Activated naive CD8-positive, alpha-beta T cell treated with anti-CD3 and anti-CD28 coated beads, Interleukin-2, amount 10 ng/mL, durations not matched to agents 7 days and 5 days (primary cell): ENCODE results near the gene CBY3. TPM values are rescaled to one million over a fixed set of nuclear protein-coding genes. Genes with fewer than 3 reads are reported as not detected.

Source experiments
- ATAC-seq: fragments of 150-1000 bp; cut with Tn5 transposase; one replicate; pipeline ENCODE4 v1.10.0; 2021; ENCODE audit warnings: low read depth, moderate library complexity
- POLR2A ChIA-PET: fragments of 350-600 bp; sonication (Branson Sonifier 250); formaldehyde crosslinking; loops from one replicate; lab custom pipeline; 2021; ENCODE audit warnings: antibody characterized with exemption; lab: Charles Lee
- DNase-seq: peaks from one replicate; pipeline ENCODE4 v3.0.0; 2021
- H3K27ac Mint-ChIP-seq: one replicate; pipeline ENCODE4 v1.8.0; 2022; ENCODE audit warnings: mild to moderate bottlenecking, mixed read lengths
- H3K27me3 Mint-ChIP-seq: one replicate; pipeline ENCODE4 v1.8.0; 2022; ENCODE audit warnings: mild to moderate bottlenecking, moderate library complexity, mixed read lengths
- H3K36me3 Mint-ChIP-seq: one replicate; pipeline ENCODE4 v1.8.0; 2021; ENCODE audit warnings: mild to moderate bottlenecking, mixed read lengths
- H3K4me1 Mint-ChIP-seq: one replicate; pipeline ENCODE4 v1.8.0; 2021; ENCODE audit warnings: mixed read lengths
- H3K4me3 Mint-ChIP-seq: one replicate; pipeline ENCODE4 v1.8.0; 2022; ENCODE audit warnings: mild to moderate bottlenecking, moderate library complexity, mixed read lengths
- H3K9me3 Mint-ChIP-seq: one replicate; pipeline ENCODE4 v1.8.0; 2021; ENCODE audit warnings: mixed read lengths
- total RNA-seq, 2 experiments: library from RNA; stranded (reverse); gene quantifications; one replicate each; pipeline ENCODE4 v1.2.3, GENCODE V29; 2021

The CBY3 gene
- total RNA-seq, result under 1 TPM in 1 of 2 experiments, not detected in 1; 0.40 TPM

- Mint-ChIP-seq H3K27ac (peak within 1 kb of the TSS; percentile 62), H3K9me3 (no peaks in the 10 kb centered on the region), H3K27me3 (no peaks in the 10 kb centered on the region), H3K4me3 (peak within 1 kb of the TSS; percentile 52), H3K4me1 (peaks cover 13% of the 10 kb centered on the region), H3K36me3 (peaks cover 12% of the 10 kb centered on the region)
- DNase-seq (no peak), ATAC-seq (no peak)
- POLR2A ChIA-PET, result interaction anchor here (0.8 kb wide), 1 partner anchor 21 kb away, joined by 3 read pairs; no protein-coding TSS in a partner anchor
These were observed at the start of gene CBY3 for GRCh38 chr5:179680780-179681401. CBY3 (minus strand) TSS chr5:179681034; CDS start chr5:179680918, 116 bp downstream.

GRCh38 chr5:179730356-179730755 is 49.5 kb upstream of the CBY3 start:
- H3K27ac Mint-ChIP-seq, result no peak overlapping the region
- H3K9me3 Mint-ChIP-seq, result no peaks in the 10 kb centered on the region
- DNase-seq (no peak), ATAC-seq (no peak)
- peaks cover 12% of the 10 kb centered on the region for H3K4me1 Mint-ChIP-seq
- H3K27me3 Mint-ChIP-seq, result no peaks in the 10 kb centered on the region
- H3K36me3 Mint-ChIP-seq, result peaks cover 15% of the 10 kb centered on the region
- no peak overlapping the region for H3K4me3 Mint-ChIP-seq
- POLR2A ChIA-PET, result interaction anchor here (0.8 to 3.3 kb wide), 2 partner anchors 53 to 118 kb away, joined by 3 to 23 read pairs; no protein-coding TSS in a partner anchor

GRCh38 chr5:179729727-179730126 is 48.9 kb upstream of the CBY3 start:
- Mint-ChIP-seq H3K4me1 (peaks cover 10% of the 10 kb centered on the region), H3K27ac (no peak overlapping the region), H3K9me3 (no peaks in the 10 kb centered on the region), H3K4me3 (no peak overlapping the region), H3K27me3 (no peaks in the 10 kb centered on the region), H3K36me3 (peaks cover 17% of the 10 kb centered on the region)
- ATAC-seq (no peak), DNase-seq (no peak)
- POLR2A ChIA-PET, result interaction anchor here (0.8 kb wide), 1 partner anchor 118 kb away, joined by 3 read pairs; no protein-coding TSS in a partner anchor

- POLR2A ChIA-PET, result no interaction called here
- Mint-ChIP-seq H3K9me3 (no peaks in the 10 kb centered on the region), H3K4me3 (no peak overlapping the region), H3K27ac (no peak overlapping the region), H3K27me3 (no peaks in the 10 kb centered on the region), H3K4me1 (peaks cover 6% of the 10 kb centered on the region), H3K36me3 (peaks cover 18% of the 10 kb centered on the region)
- DNase-seq (no peak), ATAC-seq (no peak)
These were observed 48.5 kb upstream of the CBY3 start for GRCh38 chr5:179729303-179729702.

- Mint-ChIP-seq H3K4me1 (peaks cover 5% of the 10 kb centered on the region), H3K27ac (no peak overlapping the region), H3K27me3 (no peaks in the 10 kb centered on the region), H3K36me3 (peaks cover 27% of the 10 kb centered on the region), H3K4me3 (no peak overlapping the region), H3K9me3 (no peaks in the 10 kb centered on the region)
- DNase-seq, result no peak
- POLR2A ChIA-PET, result interaction anchor here (0.7 kb wide), 2 partner anchors 27 to 48 kb away, joined by 3 to 4 read pairs; no protein-coding TSS in a partner anchor
- no peak for ATAC-seq
These were observed 46.3 kb upstream of the CBY3 start for GRCh38 chr5:179727106-179727505.

GRCh38 chr5:179724163-179724562 is 43.3 kb upstream of the CBY3 start:
- no peak overlapping the region for H3K27ac Mint-ChIP-seq
- no peak overlapping the region for H3K4me3 Mint-ChIP-seq
- H3K9me3 Mint-ChIP-seq, result no peaks in the 10 kb centered on the region
- POLR2A ChIA-PET, result interaction anchor here (1.1 kb wide), 1 partner anchor 8 kb away, joined by 4 read pairs; the partner anchor contains the start of gene MAML1
- DNase-seq (no peak), ATAC-seq (no peak)
- peaks cover 2% of the 10 kb centered on the region for H3K4me1 Mint-ChIP-seq
- H3K27me3 Mint-ChIP-seq, result no peaks in the 10 kb centered on the region
- peaks cover 26% of the 10 kb centered on the region for H3K36me3 Mint-ChIP-seq

GRCh38 chr5:179720222-179720621 is 39.4 kb upstream of the CBY3 start:
- Mint-ChIP-seq H3K27me3 (no peaks in the 10 kb centered on the region), H3K4me3 (no peak overlapping the region), H3K36me3 (peaks cover 42% of the 10 kb centered on the region), H3K9me3 (no peaks in the 10 kb centered on the region), H3K27ac (no peak overlapping the region), H3K4me1 (peaks cover 8% of the 10 kb centered on the region)
- no peak for DNase-seq
- ATAC-seq, result no peak
- POLR2A ChIA-PET, result interaction anchor here (1.2 kb wide), 1 partner anchor 12 kb away, joined by 3 read pairs; the partner anchor contains the start of gene MAML1

- Mint-ChIP-seq H3K36me3 (peaks cover 35% of the 10 kb centered on the region), H3K27me3 (no peaks in the 10 kb centered on the region), H3K27ac (no peak overlapping the region), H3K4me3 (no peak overlapping the region), H3K4me1 (peaks cover 6% of the 10 kb centered on the region), H3K9me3 (no peaks in the 10 kb centered on the region)
- no peak for DNase-seq
- ATAC-seq, result no peak
- POLR2A ChIA-PET, result interaction anchor here (0.7 kb wide), 1 partner anchor 27 kb away, joined by 4 read pairs; no protein-coding TSS in a partner anchor
These were observed 35.5 kb upstream of the CBY3 start for GRCh38 chr5:179716286-179716685.

- DNase-seq (no peak), ATAC-seq (no peak)
- peak overlapping the region; percentile 95 for H3K4me3 Mint-ChIP-seq
- H3K9me3 Mint-ChIP-seq, result no peaks in the 10 kb centered on the region
- H3K4me1 Mint-ChIP-seq, result peaks cover 36% of the 10 kb centered on the region
- H3K27me3 Mint-ChIP-seq, result no peaks in the 10 kb centered on the region
- POLR2A ChIA-PET, result interaction anchor here (0.6 to 3.8 kb wide), 8 partner anchors 12 to 79 kb away, joined by 3 to 21 read pairs (median 5); partner anchors contain the start of genes HNRNPH1 and MAML1
- H3K36me3 Mint-ChIP-seq, result peaks cover 20% of the 10 kb centered on the region
- H3K27ac Mint-ChIP-seq, result peak overlapping the region; percentile 94
These were observed 19.6 kb upstream of the CBY3 start for GRCh38 chr5:179700401-179700918.

GRCh38 chr5:179699616-179700237 is 18.9 kb upstream of the CBY3 start:
- H3K4me3 Mint-ChIP-seq, result peak overlapping the region; percentile 95
- no peaks in the 10 kb centered on the region for H3K27me3 Mint-ChIP-seq
- H3K36me3 Mint-ChIP-seq, result peaks cover 16% of the 10 kb centered on the region
- ATAC-seq (no peak), DNase-seq (no peak)
- POLR2A ChIA-PET, result interaction anchor here (0.6 to 3.8 kb wide), 9 partner anchors 12 to 85 kb away, joined by 3 to 21 read pairs (median 5); partner anchors contain the start of genes HNRNPH1 and MAML1
- H3K27ac Mint-ChIP-seq, result peak overlapping the region; percentile 94
- H3K4me1 Mint-ChIP-seq, result peaks cover 33% of the 10 kb centered on the region
- H3K9me3 Mint-ChIP-seq, result no peaks in the 10 kb centered on the region

GRCh38 chr5:179698935-179699615 is 18.2 kb upstream of the CBY3 start, which contains the start of gene CANX:
CANX (plus strand) TSS chr5:179698967; CDS start chr5:179705682, 6,715 bp downstream.
- Mint-ChIP-seq H3K4me3 (peak within 1 kb of the TSS; percentile 95), H3K27ac (peak within 1 kb of the TSS; percentile 97), H3K9me3 (no peaks in the 10 kb centered on the region), H3K4me1 (peaks cover 30% of the 10 kb centered on the region), H3K36me3 (peaks cover 16% of the 10 kb centered on the region), H3K27me3 (no peaks in the 10 kb centered on the region)
- ATAC-seq (no peak), DNase-seq (no peak)
- POLR2A ChIA-PET, result interaction anchor here (0.7 to 3.8 kb wide), 8 partner anchors 20 to 85 kb away, joined by 3 to 21 read pairs (median 4); partner anchors contain the start of genes HNRNPH1 and MAML1

GRCh38 chr5:179697993-179698934 is 17.4 kb upstream of the CBY3 start:
- H3K27me3 Mint-ChIP-seq, result no peaks in the 10 kb centered on the region
- POLR2A ChIA-PET, result interaction anchor here (1.3 to 2.3 kb wide), 5 partner anchors 20 to 75 kb away, joined by 8 to 23 read pairs (median 10); partner anchors contain the start of genes HNRNPH1 and MAML1
- H3K4me1 Mint-ChIP-seq, result peaks cover 23% of the 10 kb centered on the region
- no peaks in the 10 kb centered on the region for H3K9me3 Mint-ChIP-seq
- peak overlapping the region; percentile 95 for H3K4me3 Mint-ChIP-seq
- H3K36me3 Mint-ChIP-seq, result peaks cover 9% of the 10 kb centered on the region
- H3K27ac Mint-ChIP-seq, result peak overlapping the region; percentile 97
- peak; percentile 92 for ATAC-seq
- DNase-seq, result peak; percentile 98
